ENCODE data around the gene FHAD1. TPM values are rescaled to one million over a fixed set of nuclear protein-coding genes. Genes with fewer than 3 reads are reported as not detected.
"Not testable (repeated sequence)": the region's sequence is repeated elsewhere in the genome, so short reads cannot be mapped to it uniquely, and the experiment has no call there.

The FHAD1 gene
- total RNA-seq, 1 experiment from 2014 or later, result 1.0 TPM

GRCh38 chr1:15305468-15305770 is 58.4 kb downstream of the FHAD1 start:
- peak; percentile 44 for DNase-seq (ENCODE audit: low read depth)

GRCh38 chr1:15306352-15306751 is 59.3 kb downstream of the FHAD1 start:
- not testable (repeated sequence) for DNase-seq (ENCODE audit: low read depth)

- no peak for DNase-seq (ENCODE audit: low read depth)
These were observed 61.1 kb downstream of the FHAD1 start for GRCh38 chr1:15308135-15308534.

- no peak for DNase-seq (ENCODE audit: low read depth)
These were observed 61.6 kb downstream of the FHAD1 start for GRCh38 chr1:15308621-15309027.

GRCh38 chr1:15309687-15310086 is 62.7 kb downstream of the FHAD1 start:
- no peak for DNase-seq (ENCODE audit: low read depth)

GRCh38 chr1:15310544-15310943 is 63.5 kb downstream of the FHAD1 start:
- no peak for DNase-seq (ENCODE audit: low read depth)

GRCh38 chr1:15311122-15311822 is 64.2 kb downstream of the FHAD1 start:
- DNase-seq (ENCODE audit: low read depth), result no peak

GRCh38 chr1:15311880-15312279 is 64.9 kb downstream of the FHAD1 start:
- DNase-seq (ENCODE audit: low read depth), result peak; percentile 37

GRCh38 chr1:15312626-15313411 is 65.8 kb downstream of the FHAD1 start:
- DNase-seq (ENCODE audit: low read depth), result no peak

GRCh38 chr1:15314328-15315281 is 67.6 kb downstream of the FHAD1 start:
- no peak for DNase-seq (ENCODE audit: low read depth)

GRCh38 chr1:15315815-15316214 is 68.8 kb downstream of the FHAD1 start:
- no peak for DNase-seq (ENCODE audit: low read depth)

- no peak for DNase-seq (ENCODE audit: low read depth)
These were observed 69.5 kb downstream of the FHAD1 start for GRCh38 chr1:15316510-15316909.

GRCh38 chr1:15320267-15320666 is 73.2 kb downstream of the FHAD1 start:
- no peak for DNase-seq (ENCODE audit: low read depth)

- DNase-seq (ENCODE audit: low read depth), result no peak
These were observed 74.6 kb downstream of the FHAD1 start for GRCh38 chr1:15321601-15322000.

GRCh38 chr1:15322648-15323350 is 75.8 kb downstream of the FHAD1 start:
- DNase-seq (ENCODE audit: low read depth), result peak; percentile 41

- DNase-seq (ENCODE audit: low read depth), result peak; percentile 89
These were observed 76.4 kb downstream of the FHAD1 start for GRCh38 chr1:15323351-15323988.

GRCh38 chr1:15323989-15324868 is 77.2 kb downstream of the FHAD1 start:
- DNase-seq (ENCODE audit: low read depth), result peak; percentile 22

GRCh38 chr1:15324869-15325335 is 77.9 kb downstream of the FHAD1 start:
- no peak for DNase-seq (ENCODE audit: low read depth)

- no peak for DNase-seq (ENCODE audit: low read depth)
These were observed 78.5 kb downstream of the FHAD1 start for GRCh38 chr1:15325375-15326085.

Data from Daoy (cell line).